Colonic mucosa (tissue), 4 donors: ENCODE results near the gene DOC2A. TPM values are rescaled to one million over a fixed set of nuclear protein-coding genes. Genes with fewer than 3 reads are reported as not detected.

Experiments
- DNase-seq: peaks from one replicate; pipeline ENCODE4 v3.0.0-alpha.2; 2020
- H3K27ac ChIP-seq: fragments of 200-600 bp; one replicate; pipeline ENCODE4 v1.8.0; 2021
- H3K27me3 ChIP-seq: fragments of 200-600 bp; one replicate; pipeline ENCODE4 v1.8.0; 2021
- H3K36me3 ChIP-seq: fragments of 200-600 bp; one replicate; pipeline ENCODE4 v1.8.0; 2021
- H3K4me1 ChIP-seq: fragments of 200-600 bp; one replicate; pipeline ENCODE4 v1.8.0; 2021; ENCODE audit warnings: mild to moderate bottlenecking
- H3K4me3 ChIP-seq: fragments of 200-600 bp; one replicate; pipeline ENCODE4 v1.8.0; 2021
- H3K9ac ChIP-seq, 2 donors: one replicate each; pipeline ENCODE4 v1.7.0; 2013; ENCODE audit warnings: control low read depth in 2 of 2, low read depth in 2 of 2, low read length in 2 of 2
- H3K9me3 ChIP-seq: fragments of 200-600 bp; one replicate; pipeline ENCODE4 v1.8.0; 2021
- intact Hi-C: fragments of 100-400 bp; cut with DNase I; formaldehyde crosslinking; loops from one replicate; pipeline ENCODE4 v1.14.1; 2022
- total RNA-seq, 2 donors: library from RNA; stranded (reverse); fragmentation: NEBNext Ultra II Directional in 1 of 2; extraction: Animal tissue kit (Norgen Biotek cat#: 25700) in 1 of 2; gene quantifications; one replicate each; pipeline ENCODE4 v1.2.1, GENCODE V29; 2021
- TF ChIP-seq, protein P1 (sequence below): fragments of 200-600 bp; IDR thresholded peaks from one replicate; pipeline ENCODE4 v1.8.0; 2022; ENCODE audit warnings: antibody characterized with exemption, mild to moderate bottlenecking
- donor health status: healthy.
- donor health status: DM: no; HTN: no; CAD: no.
- donor health status: DM: no; HTN: no; CAD: no.

Gene DOC2A
- total RNA-seq, 2 donors from 2014 or later, result 4.8 to 12.9 TPM

GRCh38 chr16:29994600-29995323 is 16.1 kb downstream of the DOC2A start:
- Histone ChIP-seq H3K27me3 (no peaks in the 10 kb centered on the region), H3K27ac (peak overlapping the region; percentile 94), H3K9ac (peak overlapping the region; percentile 68 to 95), H3K36me3 (no peaks in the 10 kb centered on the region), H3K4me3 (peak overlapping the region; percentile 78), H3K4me1 (peaks cover 6% of the 10 kb centered on the region), H3K9me3 (no peaks in the 10 kb centered on the region)
- peak; percentile 89 for DNase-seq
- intact Hi-C loops, result no loop called here
- TF ChIP-seq, protein P1, sequence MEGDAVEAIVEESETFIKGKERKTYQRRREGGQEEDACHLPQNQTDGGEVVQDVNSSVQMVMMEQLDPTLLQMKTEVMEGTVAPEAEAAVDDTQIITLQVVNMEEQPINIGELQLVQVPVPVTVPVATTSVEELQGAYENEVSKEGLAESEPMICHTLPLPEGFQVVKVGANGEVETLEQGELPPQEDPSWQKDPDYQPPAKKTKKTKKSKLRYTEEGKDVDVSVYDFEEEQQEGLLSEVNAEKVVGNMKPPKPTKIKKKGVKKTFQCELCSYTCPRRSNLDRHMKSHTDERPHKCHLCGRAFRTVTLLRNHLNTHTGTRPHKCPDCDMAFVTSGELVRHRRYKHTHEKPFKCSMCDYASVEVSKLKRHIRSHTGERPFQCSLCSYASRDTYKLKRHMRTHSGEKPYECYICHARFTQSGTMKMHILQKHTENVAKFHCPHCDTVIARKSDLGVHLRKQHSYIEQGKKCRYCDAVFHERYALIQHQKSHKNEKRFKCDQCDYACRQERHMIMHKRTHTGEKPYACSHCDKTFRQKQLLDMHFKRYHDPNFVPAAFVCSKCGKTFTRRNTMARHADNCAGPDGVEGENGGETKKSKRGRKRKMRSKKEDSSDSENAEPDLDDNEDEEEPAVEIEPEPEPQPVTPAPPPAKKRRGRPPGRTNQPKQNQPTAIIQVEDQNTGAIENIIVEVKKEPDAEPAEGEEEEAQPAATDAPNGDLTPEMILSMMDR, result no peak

DNA sequence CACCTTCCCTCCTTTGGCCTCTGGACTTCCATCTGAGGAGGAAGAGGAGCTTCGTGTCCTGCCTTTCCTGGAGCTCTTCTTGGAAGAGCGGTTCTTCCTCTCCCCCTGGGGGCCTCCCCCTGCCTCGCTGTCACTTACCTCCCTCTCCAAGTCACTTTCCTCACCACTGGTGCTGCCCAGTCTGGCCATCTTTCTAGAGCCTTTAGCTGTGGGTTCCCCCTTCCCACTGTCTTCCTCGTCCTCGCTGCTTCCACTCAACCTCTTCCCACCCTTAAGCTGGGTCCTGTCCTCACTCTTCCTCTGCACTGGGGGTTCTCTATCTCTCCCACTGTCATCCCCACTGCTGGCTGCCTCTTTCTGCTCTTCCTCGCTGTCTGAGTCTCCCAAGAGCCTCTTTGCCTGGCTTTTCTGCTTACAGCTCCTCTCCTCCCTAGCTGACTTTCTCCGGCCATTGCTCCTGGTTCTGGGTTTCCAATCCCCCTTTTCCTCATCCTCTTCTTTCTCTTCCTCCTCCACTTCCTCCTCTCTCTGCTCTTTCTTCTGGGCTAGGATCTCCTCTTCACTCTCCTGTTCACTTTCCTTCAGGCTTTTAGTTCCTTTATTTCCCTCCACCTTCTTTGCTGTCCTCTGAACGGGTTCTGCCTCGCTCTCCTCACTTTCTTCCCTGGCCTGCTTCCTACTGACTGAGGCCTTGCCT is 16.8 kb downstream of the DOC2A start:
- TF ChIP-seq, protein P1, result no peak
- H3K4me3 ChIP-seq, result no peak overlapping the region
- peak overlapping the region; percentile 1 to 95 for H3K9ac ChIP-seq
- intact Hi-C loops, result no loop called here
- no peak for DNase-seq
- H3K36me3 ChIP-seq, result no peaks in the 10 kb centered on the region
- peaks cover 9% of the 10 kb centered on the region for H3K4me1 ChIP-seq
- no peaks in the 10 kb centered on the region for H3K27me3 ChIP-seq
- no peak overlapping the region for H3K27ac ChIP-seq
- no peaks in the 10 kb centered on the region for H3K9me3 ChIP-seq

- no peak for DNase-seq
- H3K27ac ChIP-seq, result no peak overlapping the region
- H3K9me3 ChIP-seq, result no peaks in the 10 kb centered on the region
- H3K4me1 ChIP-seq, result peaks cover 9% of the 10 kb centered on the region
- peak overlapping the region in 1 of 2 donors; percentile 1 for H3K9ac ChIP-seq
- no peaks in the 10 kb centered on the region for H3K36me3 ChIP-seq
- no peaks in the 10 kb centered on the region for H3K27me3 ChIP-seq
- intact Hi-C loops, result no loop called here
- no peak overlapping the region for H3K4me3 ChIP-seq
- TF ChIP-seq, protein P1, result no peak
Observed at GRCh38 chr16:29993191-29993902, 17.5 kb downstream of the DOC2A start.

DNA sequence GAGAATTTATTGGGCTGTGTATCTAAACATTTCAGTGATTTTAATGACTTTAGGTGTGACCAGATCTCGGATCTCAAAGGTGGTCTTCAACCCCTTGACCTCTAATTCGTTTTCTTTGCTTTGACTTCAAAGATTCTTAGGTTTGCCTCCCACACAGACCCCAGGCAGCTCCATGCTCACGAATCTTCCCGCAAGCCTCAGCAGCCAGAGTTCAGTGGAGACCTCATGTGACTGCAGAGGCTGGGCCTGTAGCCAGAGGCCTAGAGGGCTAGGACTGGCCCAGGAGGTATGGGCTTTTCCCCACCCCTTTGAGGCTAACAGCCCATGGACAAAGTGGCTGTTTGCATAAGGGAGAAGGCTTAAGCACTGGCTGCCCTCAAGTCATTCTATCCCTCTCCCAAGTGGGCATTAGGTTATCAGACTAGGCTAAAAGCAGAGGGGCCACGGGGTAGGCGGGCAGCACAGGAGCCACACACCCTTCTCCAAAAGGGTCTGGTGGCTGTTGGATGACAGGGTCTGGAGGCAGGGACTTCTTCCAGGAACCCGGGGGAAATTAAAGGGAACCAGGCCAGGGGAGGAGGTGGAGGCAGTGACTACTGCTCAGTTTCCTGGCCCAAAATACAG is 18.4 kb downstream of the DOC2A start:
- no peak overlapping the region for H3K4me3 ChIP-seq
- H3K9me3 ChIP-seq, result no peaks in the 10 kb centered on the region
- H3K27ac ChIP-seq, result no peak overlapping the region
- no peaks in the 10 kb centered on the region for H3K36me3 ChIP-seq
- intact Hi-C loops, result no loop called here
- H3K4me1 ChIP-seq, result peaks cover 9% of the 10 kb centered on the region
- no peaks in the 10 kb centered on the region for H3K27me3 ChIP-seq
- DNase-seq, result no peak
- TF ChIP-seq, protein P1, result no peak
- no peak overlapping the region for H3K9ac ChIP-seq

DNA sequence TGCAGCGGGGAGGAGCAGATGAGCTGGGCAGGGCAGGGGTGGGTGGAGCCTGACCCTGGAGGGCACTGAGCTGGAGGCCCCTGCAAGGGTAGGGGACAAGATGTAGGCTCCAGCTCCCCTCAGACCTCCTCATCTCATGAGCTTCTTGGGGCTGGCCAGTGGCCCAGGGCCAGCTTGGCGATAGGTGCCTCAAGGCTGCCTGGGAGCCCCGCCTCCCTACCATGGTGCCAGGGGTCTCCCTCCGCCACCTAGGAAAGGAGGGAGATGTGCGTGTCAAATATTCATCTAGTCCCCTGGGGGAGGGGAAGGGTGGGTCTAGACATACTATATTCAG is 19.3 kb downstream of the DOC2A start:
- intact Hi-C loops, result no loop called here
- Histone ChIP-seq H3K27me3 (no peaks in the 10 kb centered on the region), H3K27ac (no peak overlapping the region), H3K36me3 (no peaks in the 10 kb centered on the region), H3K9me3 (no peaks in the 10 kb centered on the region), H3K9ac (no peak overlapping the region), H3K4me1 (peaks cover 4% of the 10 kb centered on the region), H3K4me3 (no peak overlapping the region)
- TF ChIP-seq, protein P1, result no peak
- no peak for DNase-seq
